Placental epithelial cell (primary cell): ENCODE results near the gene VSTM1. TPM values are rescaled to one million over a fixed set of nuclear protein-coding genes. Genes with fewer than 3 reads are reported as not detected.

Source experiments
- small RNA-seq: library from RNA; depleted of rRNA; stranded (forward); fragments of <200 nt; gene quantifications from one replicate; pipeline ENCODE3, GENCODE V24; 2012
- total RNA-seq: library from RNA; depleted of rRNA; stranded (reverse); fragments of >200 nt; gene quantifications from 2 replicates; pipeline ENCODE4 v1.2.3, GENCODE V29; 2012

Gene VSTM1, protein sequence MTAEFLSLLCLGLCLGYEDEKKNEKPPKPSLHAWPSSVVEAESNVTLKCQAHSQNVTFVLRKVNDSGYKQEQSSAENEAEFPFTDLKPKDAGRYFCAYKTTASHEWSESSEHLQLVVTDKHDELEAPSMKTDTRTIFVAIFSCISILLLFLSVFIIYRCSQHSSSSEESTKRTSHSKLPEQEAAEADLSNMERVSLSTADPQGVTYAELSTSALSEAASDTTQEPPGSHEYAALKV
- total RNA-seq: not detected in 2 replicates

DNA sequence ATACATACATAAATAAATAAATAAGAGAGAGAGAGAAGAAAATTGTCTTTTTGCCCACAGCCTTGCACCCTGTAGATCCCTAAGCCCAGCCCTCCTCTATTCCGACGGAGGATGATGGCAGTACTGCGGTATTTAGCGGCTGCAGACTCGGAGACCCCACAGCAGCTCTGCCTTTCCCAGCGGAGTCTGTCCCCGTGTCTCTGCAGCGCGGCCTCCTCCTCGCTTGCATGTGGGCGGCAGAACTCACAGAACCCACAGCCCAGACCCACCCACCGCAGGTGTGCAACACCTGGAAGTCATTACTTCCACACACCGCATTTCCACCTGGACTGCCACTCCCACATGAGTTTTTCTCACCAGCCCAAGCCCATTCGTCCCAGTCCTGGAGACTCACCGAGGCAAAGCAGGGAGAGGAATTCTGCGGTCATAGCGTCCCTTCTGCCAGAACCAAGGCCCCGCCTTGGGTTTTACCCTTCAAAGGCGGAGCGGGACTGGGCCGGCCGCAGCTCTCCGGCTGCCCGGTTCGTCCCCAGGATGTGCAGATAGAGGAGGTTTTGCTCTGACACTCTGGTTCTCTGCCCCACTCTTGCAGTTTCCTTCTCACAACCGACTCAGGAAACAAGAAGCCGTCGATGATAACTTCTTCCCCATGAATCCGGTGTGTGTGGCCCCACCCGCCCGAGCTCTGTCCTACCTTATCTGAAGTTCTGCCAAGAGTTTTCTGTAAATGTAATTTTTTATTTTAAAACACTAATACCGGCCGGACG, at the start of gene VSTM1:
TSS of gene VSTM1 (minus strand) at position 548 of the 767 bp plus-strand sequence. CDS start at position 428, 120 bp downstream.

DNA sequence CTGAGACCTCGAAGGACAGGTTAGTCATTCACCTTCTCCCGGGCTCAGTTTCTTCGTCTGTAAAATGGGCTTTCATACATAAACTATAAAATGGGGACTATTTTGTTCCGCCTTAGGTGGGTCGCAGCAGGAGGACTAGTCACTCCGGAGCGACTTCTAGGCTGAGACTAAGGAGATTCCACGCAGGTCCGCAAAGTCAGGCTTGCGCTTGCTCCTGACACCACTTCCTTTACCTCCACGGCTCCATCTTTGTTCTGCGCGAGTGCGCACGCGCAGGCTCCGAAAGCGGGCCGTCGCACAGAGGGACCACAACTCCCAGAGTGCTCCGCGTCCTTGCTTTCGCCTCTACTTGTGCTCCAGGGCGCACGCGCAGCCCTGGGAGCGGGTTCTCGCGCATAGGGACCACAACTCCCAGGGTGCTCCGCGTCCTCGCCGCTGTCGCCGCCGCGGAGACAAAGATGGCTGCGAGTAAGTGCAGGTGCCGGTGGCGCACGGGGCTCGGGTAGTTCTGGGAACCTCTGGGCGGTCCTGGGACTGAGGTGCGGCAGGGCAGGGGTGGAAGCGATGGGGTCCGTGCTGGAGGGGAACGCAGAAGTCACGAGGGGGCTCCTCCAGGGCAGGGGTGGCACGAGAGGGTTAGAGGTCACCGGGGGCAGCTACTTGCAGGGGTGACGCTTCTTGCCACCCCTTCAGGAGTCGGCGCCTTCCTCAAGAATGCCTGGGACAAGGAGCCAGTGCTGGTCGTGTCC, 38.9 kb upstream of the VSTM1 start, which contains the start of gene NDUFA3:
TSS of gene NDUFA3 (plus strand) at position 435 of the 749 bp plus-strand sequence. CDS start at position 459, 24 bp downstream.

DNA sequence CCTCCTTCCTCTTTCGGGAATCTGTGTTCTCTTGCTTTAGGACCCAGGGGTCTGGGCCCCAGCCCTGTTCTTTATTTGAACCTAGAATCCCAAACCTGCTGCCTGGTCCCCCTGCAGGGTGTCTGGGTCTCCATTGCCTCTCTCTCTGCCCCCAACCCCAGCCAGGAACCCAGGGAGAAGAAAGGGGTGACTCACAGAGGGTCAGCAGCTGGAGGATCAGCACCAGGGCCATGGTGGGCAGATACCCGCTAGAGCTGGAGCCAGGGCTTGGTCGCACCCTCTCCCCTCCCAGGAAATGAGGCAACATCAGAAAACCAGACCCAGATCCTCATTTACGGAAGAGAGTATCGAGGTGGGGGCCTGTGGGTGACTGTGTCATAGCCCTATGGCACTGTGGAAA, 36.9 kb upstream of the VSTM1 start, which contains the start of gene OSCAR:
TSS of gene OSCAR (minus strand) at position 243 of the 400 bp plus-strand sequence. CDS start at position 232, 11 bp downstream.

DNA sequence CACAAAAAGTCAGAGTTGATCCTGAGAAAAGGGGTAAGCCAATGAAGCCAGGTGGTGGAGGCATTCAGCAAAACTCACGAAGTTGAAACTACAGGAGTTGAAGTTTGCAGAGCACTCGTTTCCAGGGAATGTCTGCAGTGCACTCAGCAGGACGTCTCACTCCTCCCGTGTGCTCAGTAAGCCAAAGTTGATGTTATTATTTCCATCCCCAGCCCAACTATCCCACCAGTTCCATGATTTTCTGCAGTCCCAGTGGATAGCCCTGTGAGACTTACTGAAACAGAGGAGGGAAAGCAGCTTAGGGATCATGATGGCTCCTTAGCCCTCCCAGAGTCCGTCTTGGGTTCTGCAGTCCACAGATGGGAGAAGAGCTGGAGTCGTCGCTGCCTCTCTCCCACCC, 17.3 kb upstream of the VSTM1 start, which contains the start of gene TARM1:
TSS of gene TARM1 (minus strand) at position 334 of the 400 bp plus-strand sequence. CDS start at position 309, 25 bp downstream.

DNA sequence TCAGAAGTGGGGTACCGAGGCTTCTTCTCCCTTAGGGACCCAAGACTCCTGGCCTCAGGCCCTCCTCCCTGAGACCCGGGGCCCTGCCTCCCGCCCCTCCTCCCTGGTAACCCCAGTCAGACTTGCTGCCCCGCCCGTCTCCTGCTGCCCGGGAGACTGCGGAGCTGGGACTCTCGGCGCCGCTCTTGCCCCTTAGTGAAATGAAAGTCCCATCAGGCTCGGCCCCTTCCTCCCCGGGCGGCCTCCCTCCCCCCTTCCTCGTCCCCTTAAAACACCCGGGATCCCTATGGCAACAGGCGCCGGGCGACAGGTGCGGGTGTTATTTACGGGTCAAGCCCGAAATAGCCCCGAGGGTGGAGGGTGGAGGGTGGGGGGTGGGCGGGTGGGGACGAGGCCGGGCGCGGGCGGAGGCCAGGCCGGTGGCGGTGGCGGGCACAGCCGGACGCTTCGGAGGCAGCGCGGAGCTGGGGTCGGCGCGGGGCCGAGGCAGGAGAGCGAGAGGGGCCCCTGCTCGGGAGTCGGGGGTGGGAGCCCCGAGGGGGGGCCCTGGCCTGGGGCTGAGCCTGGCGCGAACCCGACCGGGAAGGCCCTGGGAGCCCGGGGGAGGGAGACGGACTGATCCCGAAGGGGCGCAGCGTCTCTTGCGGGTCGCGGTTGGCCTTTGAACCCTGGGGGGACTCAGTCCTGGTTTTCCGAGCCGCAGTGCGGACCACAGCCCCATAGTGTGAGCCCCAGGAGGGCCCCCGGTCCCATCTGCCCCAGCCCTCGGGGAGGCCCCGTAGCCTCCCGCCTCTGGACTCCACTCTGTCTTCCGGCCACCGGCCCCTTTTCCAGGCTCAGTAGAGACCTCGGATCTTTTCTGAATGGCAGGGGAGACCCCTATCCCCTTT, 72.2 kb downstream of the VSTM1 start, which contains the start of gene CACNG6:
TSS of gene CACNG6 (plus strand) at position 414 of the 890 bp plus-strand sequence. CDS start 1,241 bp downstream, outside the sequence.

Small RNA genes lying within 50 kb of the gene (small RNA-seq; reads per million reads assigned to genes)
- gene AC012314.20: not detected

Other genes with a start within 250 kb of the VSTM1 start
- under 0.01 TPM in 1 of 2 replicates, not detected in the other for gene NLRP12, start 239.6 kb downstream of the VSTM1 start, total RNA-seq
- gene MYADM, start 196.0 kb downstream of the VSTM1 start, total RNA-seq: 15.7 and 22.9 TPM in 2 replicates
- gene PRKCG, start 181.7 kb downstream of the VSTM1 start, total RNA-seq: not detected in 2 replicates
- gene CACNG7, start 154.6 kb downstream of the VSTM1 start, total RNA-seq: not detected in 2 replicates
- not detected in 2 replicates for gene CACNG8, start 101.0 kb downstream of the VSTM1 start, total RNA-seq
- gene CACNG6, start 72.3 kb downstream of the VSTM1 start, total RNA-seq: not detected in 2 replicates
- gene TARM1, start 17.5 kb upstream of the VSTM1 start, total RNA-seq: not detected in 2 replicates
- gene OSCAR, start 36.9 kb upstream of the VSTM1 start, total RNA-seq: 0.33 and 0.39 TPM in 2 replicates
- gene NDUFA3, start 39.0 kb upstream of the VSTM1 start, total RNA-seq: 13.0 and 14.6 TPM in 2 replicates
- gene TFPT, start 51.8 kb upstream of the VSTM1 start, total RNA-seq: 9.5 and 10.6 TPM in 2 replicates
- gene PRPF31, start 51.9 kb upstream of the VSTM1 start, total RNA-seq: 45.9 and 57.4 TPM in 2 replicates
- 13.3 and 15.8 TPM in 2 replicates for gene CNOT3, start 73.9 kb upstream of the VSTM1 start, total RNA-seq
- 3.1 and 6.3 TPM in 2 replicates for gene LENG1, start 95.8 kb upstream of the VSTM1 start, total RNA-seq
- 0.11 and 5.5 TPM in 2 replicates for gene TMC4, start 109.3 kb upstream of the VSTM1 start, total RNA-seq
- gene MBOAT7, start 125.7 kb upstream of the VSTM1 start, total RNA-seq: 72.2 and 76.8 TPM in 2 replicates
- 89.5 and 106 TPM in 2 replicates for gene TSEN34, start 127.4 kb upstream of the VSTM1 start, total RNA-seq
- gene RPS9, start 137.0 kb upstream of the VSTM1 start, total RNA-seq: 1,297 and 1,995 TPM in 2 replicates
- not detected in 2 replicates for gene LILRB3, start 159.1 kb upstream of the VSTM1 start, total RNA-seq
- not detected in 2 replicates for gene LILRA6, start 178.9 kb upstream of the VSTM1 start, total RNA-seq
- gene LILRB5, start 193.4 kb upstream of the VSTM1 start, total RNA-seq: not detected in 2 replicates
- gene LILRB2, start 217.2 kb upstream of the VSTM1 start, total RNA-seq: not detected in 2 replicates
- gene LILRA5, start 249.3 kb upstream of the VSTM1 start, total RNA-seq: not detected in 2 replicates